ENCODE data around the gene JAKMIP2. TPM values are rescaled to one million over a fixed set of nuclear protein-coding genes. Genes with fewer than 3 reads are reported as not detected.

JAKMIP2 gene
- total and polyA plus RNA-seq, 4 donors, result 0.93 to 3.8 (median 2.1) TPM

DNA sequence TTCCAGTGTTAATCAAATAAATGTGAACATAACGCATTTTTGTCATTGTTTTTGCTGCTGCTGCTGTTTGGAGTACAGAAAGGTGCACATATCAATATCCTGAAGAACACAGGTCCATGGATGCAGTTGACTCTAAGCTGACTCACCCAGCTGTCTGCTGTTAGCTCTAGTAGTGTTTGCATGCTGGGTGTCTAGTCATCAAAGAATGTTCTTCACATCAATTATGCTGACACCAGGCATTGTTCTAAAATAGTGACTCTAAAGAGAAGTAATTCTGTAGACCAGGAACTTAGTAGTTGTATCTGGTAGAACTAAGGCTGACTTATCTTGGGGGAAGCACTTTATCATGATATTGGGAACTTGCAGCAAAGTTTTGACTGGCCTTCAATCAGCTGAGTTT is 217.0 kb downstream of the JAKMIP2 start:
- TF ChIP-seq, protein P1, sequence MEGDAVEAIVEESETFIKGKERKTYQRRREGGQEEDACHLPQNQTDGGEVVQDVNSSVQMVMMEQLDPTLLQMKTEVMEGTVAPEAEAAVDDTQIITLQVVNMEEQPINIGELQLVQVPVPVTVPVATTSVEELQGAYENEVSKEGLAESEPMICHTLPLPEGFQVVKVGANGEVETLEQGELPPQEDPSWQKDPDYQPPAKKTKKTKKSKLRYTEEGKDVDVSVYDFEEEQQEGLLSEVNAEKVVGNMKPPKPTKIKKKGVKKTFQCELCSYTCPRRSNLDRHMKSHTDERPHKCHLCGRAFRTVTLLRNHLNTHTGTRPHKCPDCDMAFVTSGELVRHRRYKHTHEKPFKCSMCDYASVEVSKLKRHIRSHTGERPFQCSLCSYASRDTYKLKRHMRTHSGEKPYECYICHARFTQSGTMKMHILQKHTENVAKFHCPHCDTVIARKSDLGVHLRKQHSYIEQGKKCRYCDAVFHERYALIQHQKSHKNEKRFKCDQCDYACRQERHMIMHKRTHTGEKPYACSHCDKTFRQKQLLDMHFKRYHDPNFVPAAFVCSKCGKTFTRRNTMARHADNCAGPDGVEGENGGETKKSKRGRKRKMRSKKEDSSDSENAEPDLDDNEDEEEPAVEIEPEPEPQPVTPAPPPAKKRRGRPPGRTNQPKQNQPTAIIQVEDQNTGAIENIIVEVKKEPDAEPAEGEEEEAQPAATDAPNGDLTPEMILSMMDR (IDR thresholded peaks at IDR 0.05; ENCODE audit: control extremely low read depth, extremely low read depth), result no peak
- Histone ChIP-seq H3K9me3 (ENCODE audit: control insufficient read depth in 4 of 4, insufficient read depth in 3 of 4, low read length in 3 of 4) (no peaks in the 10 kb centered on the region), H3K27me3 (ENCODE audit: control insufficient read depth in 3 of 3, insufficient read depth in 3 of 3, low read length in 2 of 3) (no peaks in the 10 kb centered on the region), H3K4me1 (ENCODE audit: control insufficient read depth in 5 of 5, insufficient read depth in 5 of 5, low read length in 5 of 5) (no peaks in the 10 kb centered on the region), H3K9ac (ENCODE audit: insufficient read depth in 1 of 2, low read length in 2 of 2) (no peak overlapping the region), H3K36me3 (ENCODE audit: control insufficient read depth in 4 of 4, insufficient read depth in 4 of 4, low read length in 4 of 4) (no peaks in the 10 kb centered on the region), H3K4me3 (no peak overlapping the region), H3K27ac (ENCODE audit: low read depth in 1 of 2, low read length in 1 of 2) (no peak overlapping the region)
- ATAC-seq (ENCODE audit: insufficient read depth, low FRiP score), result no peak
- 92 to 93% methylated on average over 1 of the region's 1 CpG for WGBS, 2 donors
- DNase-seq, result no peak

DNA sequence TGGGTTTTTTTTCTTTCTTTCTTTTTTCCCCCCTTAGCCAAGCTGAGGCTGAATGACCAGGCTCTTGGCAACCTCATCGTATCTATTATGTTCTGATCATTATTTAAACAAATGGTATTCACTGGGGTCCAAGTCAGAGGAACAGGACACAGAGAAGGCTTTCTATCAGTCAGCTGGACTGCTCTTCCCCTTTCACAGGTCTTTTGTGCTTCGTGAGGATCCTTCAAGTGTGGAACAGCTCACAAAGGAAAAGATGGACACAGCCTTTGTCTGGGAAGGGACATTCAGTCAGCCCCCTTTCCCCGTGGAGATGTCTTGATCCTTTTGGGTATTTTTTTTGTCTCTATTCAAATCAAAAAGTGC is 218.4 kb downstream of the JAKMIP2 start:
- H3K9ac ChIP-seq (ENCODE audit: insufficient read depth in 1 of 2, low read length in 2 of 2), result no peak overlapping the region
- H3K4me3 ChIP-seq, result no peak overlapping the region
- no peaks in the 10 kb centered on the region for H3K36me3 ChIP-seq (ENCODE audit: control insufficient read depth in 4 of 4, insufficient read depth in 4 of 4, low read length in 4 of 4)
- TF ChIP-seq, protein P1 (IDR thresholded peaks at IDR 0.05; ENCODE audit: control extremely low read depth, extremely low read depth), result no peak
- no peak for ATAC-seq (ENCODE audit: insufficient read depth, low FRiP score)
- peaks cover 0 to under 1% (median 0%) of the 10 kb centered on the region in 5 donors for H3K4me1 ChIP-seq (ENCODE audit: control insufficient read depth in 5 of 5, insufficient read depth in 5 of 5, low read length in 5 of 5)
- no peaks in the 10 kb centered on the region for H3K27me3 ChIP-seq (ENCODE audit: control insufficient read depth in 3 of 3, insufficient read depth in 3 of 3, low read length in 2 of 3)
- no peaks in the 10 kb centered on the region for H3K9me3 ChIP-seq (ENCODE audit: control insufficient read depth in 4 of 4, insufficient read depth in 3 of 4, low read length in 3 of 4)
- DNase-seq, result no peak
- H3K27ac ChIP-seq (ENCODE audit: low read depth in 1 of 2, low read length in 1 of 2), result no peak overlapping the region
- WGBS, 2 donors, result 69 to 77% methylated on average over 3 of the region's 3 CpGs

DNA sequence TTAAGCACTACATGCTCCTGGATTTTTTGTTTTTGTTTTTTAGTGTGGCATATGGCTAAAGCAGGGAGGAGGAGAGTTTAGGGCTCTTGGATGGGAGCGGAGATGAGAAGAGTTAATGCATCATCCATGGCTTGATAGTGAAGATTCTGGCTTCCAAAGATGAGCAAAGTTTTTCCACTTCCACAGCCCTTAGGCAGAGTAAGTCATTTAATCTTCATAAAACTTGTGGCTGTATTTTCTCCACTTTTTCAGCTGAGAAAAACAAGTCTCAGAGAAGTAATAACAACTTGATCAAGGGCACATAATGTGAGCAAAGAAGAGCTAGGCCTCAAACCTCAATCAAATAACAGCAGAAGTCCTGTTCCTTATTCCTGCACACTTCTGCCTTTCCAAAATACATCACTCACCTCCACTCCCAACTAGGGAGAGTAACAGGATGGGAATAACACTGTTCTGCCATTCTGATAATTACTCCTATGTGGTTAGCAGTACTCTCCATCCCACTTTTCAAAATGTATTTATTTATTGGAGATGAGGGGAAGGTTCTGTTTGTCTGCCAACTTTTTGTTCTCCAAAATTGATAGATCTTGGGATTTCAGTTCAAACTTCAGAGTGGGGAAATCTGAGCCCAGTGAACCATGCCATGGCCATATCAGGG is 218.9 kb downstream of the JAKMIP2 start:
- Histone ChIP-seq H3K9ac (ENCODE audit: insufficient read depth in 1 of 2, low read length in 2 of 2) (no peak overlapping the region), H3K4me1 (ENCODE audit: control insufficient read depth in 5 of 5, insufficient read depth in 5 of 5, low read length in 5 of 5) (peaks cover 0 to 5% (median 2%) of the 10 kb centered on the region in 5 donors), H3K9me3 (ENCODE audit: control insufficient read depth in 4 of 4, insufficient read depth in 3 of 4, low read length in 3 of 4) (no peaks in the 10 kb centered on the region), H3K27ac (ENCODE audit: low read depth in 1 of 2, low read length in 1 of 2) (no peak overlapping the region), H3K36me3 (ENCODE audit: control insufficient read depth in 4 of 4, insufficient read depth in 4 of 4, low read length in 4 of 4) (no peaks in the 10 kb centered on the region), H3K27me3 (ENCODE audit: control insufficient read depth in 3 of 3, insufficient read depth in 3 of 3, low read length in 2 of 3) (no peaks in the 10 kb centered on the region), H3K4me3 (no peak overlapping the region)
- ATAC-seq (ENCODE audit: insufficient read depth, low FRiP score) (no peak), DNase-seq (no peak)
- TF ChIP-seq, protein P1 (IDR thresholded peaks at IDR 0.05; ENCODE audit: control extremely low read depth, extremely low read depth), result no peak
- WGBS, 2 donors, result 92 to 100% methylated on average over 1 of the region's 1 CpG

DNA sequence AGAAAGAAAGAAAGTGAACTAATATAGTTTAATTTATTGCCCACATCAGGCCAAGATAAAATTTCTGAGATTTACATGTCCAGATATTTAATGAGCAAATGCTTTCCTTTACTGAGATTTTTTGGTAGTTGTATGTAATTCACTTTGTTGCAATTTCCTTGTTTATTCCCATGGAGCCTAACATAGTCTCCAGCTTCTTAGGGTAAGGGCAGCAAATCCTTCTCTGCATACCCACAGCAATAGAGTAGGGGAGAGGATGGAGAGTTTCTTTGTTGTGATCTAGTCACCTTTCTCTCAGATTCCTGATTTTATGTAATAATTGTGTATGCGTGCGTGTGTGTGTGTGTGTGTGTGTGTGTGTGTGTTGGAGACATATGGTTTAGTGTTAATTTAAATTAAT is 221.1 kb downstream of the JAKMIP2 start:
- ATAC-seq (ENCODE audit: insufficient read depth, low FRiP score) (no peak), DNase-seq (no peak)
- peaks cover 0 to 14% (median 5%) of the 10 kb centered on the region in 5 donors for H3K4me1 ChIP-seq (ENCODE audit: control insufficient read depth in 5 of 5, insufficient read depth in 5 of 5, low read length in 5 of 5)
- no peaks in the 10 kb centered on the region for H3K27me3 ChIP-seq (ENCODE audit: control insufficient read depth in 3 of 3, insufficient read depth in 3 of 3, low read length in 2 of 3)
- TF ChIP-seq, protein P1 (IDR thresholded peaks at IDR 0.05; ENCODE audit: control extremely low read depth, extremely low read depth), result no peak
- H3K9ac ChIP-seq (ENCODE audit: insufficient read depth in 1 of 2, low read length in 2 of 2), result no peak overlapping the region
- 92 to 100% methylated on average over 2 of the region's 2 CpGs for WGBS, 2 donors
- no peaks in the 10 kb centered on the region for H3K36me3 ChIP-seq (ENCODE audit: control insufficient read depth in 4 of 4, insufficient read depth in 4 of 4, low read length in 4 of 4)
- no peak overlapping the region for H3K27ac ChIP-seq (ENCODE audit: low read depth in 1 of 2, low read length in 1 of 2)
- no peak overlapping the region for H3K4me3 ChIP-seq
- H3K9me3 ChIP-seq (ENCODE audit: control insufficient read depth in 4 of 4, insufficient read depth in 3 of 4, low read length in 3 of 4), result no peaks in the 10 kb centered on the region

Data from lung (tissue), 12 donors.